Activated CD4-positive, alpha-beta T cell treated with anti-CD3 and anti-CD28 coated beads for 1 hour (primary cell): Measurements from ENCODE around the gene MRI1.

Experiments used
- DNase-seq: peaks from one replicate; pipeline ENCODE4 v3.0.0-alpha.2; 2020

Gene MRI1

GRCh38 chr19:13795595-13796300 lies 31.4 kb downstream of the MRI1 start:
- DNase-seq, result no peak

GRCh38 chr19:13796301-13797057 lies 32.2 kb downstream of the MRI1 start:
- no peak for DNase-seq

- DNase-seq, result no peak
Observed at GRCh38 chr19:13797058-13797440, 32.7 kb downstream of the MRI1 start.

GRCh38 chr19:13797870-13798269 lies 33.5 kb downstream of the MRI1 start:
- no peak for DNase-seq

- no peak for DNase-seq
Observed at GRCh38 chr19:13799669-13800068, 35.3 kb downstream of the MRI1 start.

GRCh38 chr19:13803038-13803437 lies 38.7 kb downstream of the MRI1 start:
- no peak for DNase-seq

GRCh38 chr19:13804830-13805683 lies 40.7 kb downstream of the MRI1 start:
- DNase-seq, result no peak

- DNase-seq, result no peak
Observed at GRCh38 chr19:13806728-13807127, 42.4 kb downstream of the MRI1 start.

- no peak for DNase-seq
Observed at GRCh38 chr19:13807421-13808021, 43.2 kb downstream of the MRI1 start.

- DNase-seq, result no peak
Observed at GRCh38 chr19:13808856-13809255, 44.5 kb downstream of the MRI1 start.

GRCh38 chr19:13812544-13812943 lies 48.2 kb downstream of the MRI1 start:
- DNase-seq, result no peak

GRCh38 chr19:13813147-13813546 lies 48.8 kb downstream of the MRI1 start:
- DNase-seq, result no peak

GRCh38 chr19:13814550-13814949 lies 50.2 kb downstream of the MRI1 start:
- DNase-seq, result no peak

GRCh38 chr19:13817018-13817614 lies 52.8 kb downstream of the MRI1 start:
- no peak for DNase-seq

- no peak for DNase-seq
Observed at GRCh38 chr19:13817615-13818371, 53.5 kb downstream of the MRI1 start.

GRCh38 chr19:13819238-13819637 lies 54.9 kb downstream of the MRI1 start:
- DNase-seq, result no peak

- no peak for DNase-seq
Observed at GRCh38 chr19:13821292-13821691, 57.0 kb downstream of the MRI1 start.

GRCh38 chr19:13823256-13823655 lies 58.9 kb downstream of the MRI1 start:
- DNase-seq, result no peak
